Caki2 (cell line): Measurements from ENCODE around the gene CD151. TPM values are rescaled to one million over a fixed set of nuclear protein-coding genes. Genes with fewer than 3 reads are reported as not detected.

Experiments
- DNase-seq: peaks from one replicate; pipeline ENCODE4 v3.0.0-alpha.2; 2015; ENCODE audit warnings: low read depth
- in situ Hi-C: cut with HindIII; loops from 2 replicates; pipeline ENCODE4 v1.10.0; 2016; ENCODE audit warnings: low sequenced_read_pairs, low pct_unique_long_range_greater_than_20kb, mixed read lengths
- total RNA-seq: library from RNA; depleted of rRNA; stranded (reverse); fragments of >200 nt; shearing (Covaris generic); gene quantifications from 2 replicates; pipeline ENCODE4 v1.2.3, GENCODE V29; 2014; ENCODE audit warnings: low replicate concordance; rRNA removed

The CD151 gene
- total RNA-seq = 873 and 905 TPM in 2 replicates

DNA sequence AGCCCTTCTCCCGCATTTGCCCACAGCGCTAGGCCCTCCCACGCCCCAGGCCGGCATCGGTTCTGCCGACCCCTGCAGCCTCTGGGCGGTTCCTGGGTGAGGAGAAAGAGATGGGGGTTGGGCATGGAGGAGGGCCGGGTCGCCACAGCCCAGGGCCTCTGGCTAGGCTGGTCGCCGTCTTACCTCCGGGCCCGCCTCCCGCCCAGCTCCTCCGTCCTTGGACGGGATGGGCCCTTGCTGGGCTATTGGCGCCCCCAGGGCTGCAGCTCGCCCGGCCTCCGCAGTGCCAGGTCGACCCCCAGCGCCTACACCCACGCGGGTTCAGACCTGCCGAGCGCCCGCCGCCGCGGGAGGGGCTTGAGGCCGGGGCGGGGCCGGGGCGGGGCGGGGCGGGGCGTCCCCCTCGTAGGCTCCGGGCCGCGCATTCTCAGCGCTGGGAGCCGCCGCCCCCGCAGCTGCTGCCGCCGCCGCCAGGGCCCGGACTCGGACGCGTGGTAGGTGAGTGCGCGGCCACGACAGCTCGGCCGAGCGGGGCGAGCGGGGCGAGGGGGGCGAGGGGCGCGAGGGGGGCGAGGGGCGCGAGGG is at the start of gene CD151:
Gene CD151, plus strand, starts transcription at position 424 of the 585 bp plus-strand sequence. CDS start 3,118 bp downstream, outside the sequence.
- peak; percentile 71 for DNase-seq
- in situ Hi-C loops = no loop called here

DNA sequence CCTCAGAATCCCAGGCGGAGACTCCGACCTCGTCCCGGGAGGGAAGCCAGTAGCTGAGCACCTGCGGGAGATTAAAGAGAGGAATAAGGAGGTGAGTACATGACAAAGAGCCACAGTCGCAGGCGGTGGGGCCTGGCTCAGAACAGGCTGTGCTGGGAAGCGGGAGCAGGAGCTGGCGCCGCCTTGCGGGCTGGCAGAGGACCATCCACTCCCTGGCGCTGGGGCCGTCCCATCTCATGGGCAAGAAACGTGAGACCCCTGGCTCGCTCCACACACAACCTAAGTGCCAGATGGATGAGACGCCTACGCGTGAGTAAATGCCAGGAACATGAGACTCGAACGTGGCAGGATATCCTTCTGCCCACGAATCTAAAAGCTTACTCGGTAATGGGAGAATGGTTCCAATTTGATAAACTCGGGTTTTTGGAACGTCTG is 49.2 kb upstream of the CD151 start:
- DNase-seq = no peak
- in situ Hi-C loops = no loop called here

- in situ Hi-C loops = no loop called here
Observed at GRCh38 chr11:786235-787083, 46.3 kb upstream of the CD151 start.

DNA sequence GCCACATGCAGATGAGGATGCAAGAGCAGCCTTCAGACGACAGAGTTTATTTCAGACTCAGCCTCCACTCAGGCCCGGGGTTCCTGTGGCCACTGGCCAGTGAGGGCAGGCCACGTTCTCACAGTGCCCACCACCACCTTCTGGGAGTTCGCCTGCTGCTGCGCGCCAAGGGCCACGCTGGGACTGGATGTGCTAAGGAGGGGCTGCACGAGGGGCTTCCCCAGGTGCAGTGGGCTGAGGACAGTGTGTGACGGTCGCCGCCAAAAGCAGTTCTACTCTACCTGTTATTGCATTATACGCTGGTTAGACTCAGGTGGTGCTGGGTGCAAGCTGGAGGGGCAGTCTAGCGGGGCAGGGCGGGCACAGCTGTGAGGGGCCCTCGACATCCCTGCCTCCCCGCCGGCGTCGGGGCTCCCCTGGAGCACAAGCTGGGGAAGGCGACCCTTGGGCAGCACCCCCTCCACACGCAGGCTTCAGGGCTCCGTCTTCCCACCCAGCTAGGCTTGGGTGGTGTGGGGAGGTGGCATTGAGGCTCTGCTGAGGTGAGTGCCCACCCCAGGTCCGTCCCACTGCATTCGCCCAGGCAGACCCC is 45.6 kb upstream of the CD151 start:
- DNase-seq = no peak
- in situ Hi-C loops = no loop called here

More at GRCh38 chr11:786235-787083, 46.3 kb upstream of the CD151 start:
- DNase-seq = no peak

DNA sequence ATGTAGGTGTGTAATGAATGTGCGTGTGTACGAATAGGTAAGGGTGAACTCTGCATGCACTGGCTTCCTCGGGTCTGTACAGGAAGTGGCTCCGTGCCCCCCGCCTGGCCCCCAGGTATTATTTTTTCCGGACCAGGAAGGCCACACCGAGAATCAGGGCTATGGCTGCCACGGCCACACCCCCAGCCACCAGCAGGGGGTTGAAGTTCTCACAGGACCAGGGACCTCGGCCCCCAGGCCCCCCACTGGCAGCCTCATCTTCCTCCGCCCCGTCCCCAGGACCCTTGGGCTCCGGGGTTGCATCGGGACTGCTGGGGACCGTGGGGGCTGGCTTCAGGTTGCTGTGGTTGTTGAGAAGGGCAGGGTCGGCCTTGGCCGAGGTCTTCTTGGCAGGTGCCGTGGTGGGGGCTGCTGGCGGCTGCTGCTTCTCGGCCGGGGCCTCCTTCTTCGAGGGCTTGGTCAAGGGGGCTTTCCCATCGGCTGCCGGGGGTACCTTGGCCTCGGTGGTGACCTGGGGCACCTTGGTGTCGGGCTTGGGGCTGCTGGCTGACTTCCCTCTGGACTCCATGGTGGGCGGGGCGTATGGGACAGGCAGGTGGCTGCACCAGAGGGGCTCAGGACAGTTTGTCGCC is 44.6 kb upstream of the CD151 start:
- no peak for DNase-seq
- in situ Hi-C loops = no loop called here

DNA sequence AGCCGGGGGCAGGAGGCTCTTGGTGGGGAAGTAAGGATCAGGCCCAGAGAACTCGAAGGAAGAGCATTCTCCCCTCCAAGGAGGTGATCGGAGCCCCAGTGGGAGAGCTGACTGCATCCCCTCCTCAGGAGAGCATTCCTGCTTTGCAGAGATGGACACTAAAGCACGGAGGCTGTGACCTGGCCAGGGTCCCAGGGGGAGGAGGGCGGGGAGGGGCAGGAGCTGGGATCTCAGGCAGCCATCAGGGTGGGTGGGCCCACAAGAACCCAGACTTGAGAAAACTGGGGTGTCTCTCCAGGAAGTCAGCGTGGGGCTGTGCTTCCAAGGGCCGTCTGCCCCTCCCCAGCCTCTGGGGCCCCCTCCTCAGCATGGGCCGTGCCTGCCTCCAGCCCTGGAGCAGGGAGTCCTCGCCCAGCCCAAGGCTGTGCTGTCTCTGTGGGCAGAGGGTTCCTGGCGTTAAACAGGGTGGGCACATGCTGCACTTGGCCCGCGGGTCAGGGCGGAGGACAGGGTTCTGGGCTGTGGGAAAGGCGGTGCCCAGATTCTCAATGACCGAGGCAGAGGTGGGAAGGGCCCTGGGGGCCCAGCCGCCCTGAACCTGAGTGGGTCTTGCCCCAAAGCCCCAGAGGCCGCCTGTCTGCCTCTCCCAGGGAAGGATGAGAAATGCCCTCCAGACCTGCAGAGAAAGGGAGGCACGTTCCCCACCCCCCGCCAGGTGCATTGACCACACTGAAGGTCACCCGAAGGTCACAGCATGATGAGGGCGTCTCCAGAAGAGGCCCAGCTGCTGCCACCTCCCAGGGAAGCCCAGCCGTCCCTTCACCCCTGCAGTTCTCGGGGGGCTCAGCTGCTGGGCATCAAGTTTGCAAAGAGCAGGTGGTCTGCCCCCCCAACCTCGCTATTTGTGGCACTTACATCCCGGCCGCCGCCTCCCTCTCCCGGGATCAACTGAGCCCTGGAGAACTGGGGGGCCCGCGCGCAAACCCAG is 43.5 kb upstream of the CD151 start:
- DNase-seq = no peak
- in situ Hi-C loops = no loop called here

DNA sequence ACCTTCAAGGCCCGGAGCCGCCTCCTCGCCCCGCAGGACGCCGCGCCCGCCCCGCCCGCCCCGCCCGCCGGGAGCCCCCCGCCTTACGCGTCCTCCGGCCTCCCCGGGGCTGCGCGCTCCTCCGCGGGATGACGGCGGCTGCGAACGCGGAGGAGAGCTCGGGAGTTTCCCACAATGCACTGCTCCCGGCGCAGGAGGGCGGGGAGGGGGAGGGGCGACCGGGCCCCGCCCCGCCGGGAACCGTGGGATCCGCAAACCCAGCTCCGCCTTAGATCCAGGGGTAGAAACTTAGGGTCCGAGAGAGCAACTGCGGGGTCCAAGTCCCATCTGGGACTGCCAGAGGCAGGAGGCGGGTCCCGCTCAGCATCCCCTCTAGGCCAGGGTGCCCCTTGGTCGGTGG is 42.8 kb upstream of the CD151 start, which contains the start of gene CEND1:
Gene CEND1, minus strand, starts transcription at position 148 of the 400 bp plus-strand sequence. CDS start 1,514 bp downstream, outside the sequence.
- DNase-seq = no peak
- in situ Hi-C loops = no loop called here

DNA sequence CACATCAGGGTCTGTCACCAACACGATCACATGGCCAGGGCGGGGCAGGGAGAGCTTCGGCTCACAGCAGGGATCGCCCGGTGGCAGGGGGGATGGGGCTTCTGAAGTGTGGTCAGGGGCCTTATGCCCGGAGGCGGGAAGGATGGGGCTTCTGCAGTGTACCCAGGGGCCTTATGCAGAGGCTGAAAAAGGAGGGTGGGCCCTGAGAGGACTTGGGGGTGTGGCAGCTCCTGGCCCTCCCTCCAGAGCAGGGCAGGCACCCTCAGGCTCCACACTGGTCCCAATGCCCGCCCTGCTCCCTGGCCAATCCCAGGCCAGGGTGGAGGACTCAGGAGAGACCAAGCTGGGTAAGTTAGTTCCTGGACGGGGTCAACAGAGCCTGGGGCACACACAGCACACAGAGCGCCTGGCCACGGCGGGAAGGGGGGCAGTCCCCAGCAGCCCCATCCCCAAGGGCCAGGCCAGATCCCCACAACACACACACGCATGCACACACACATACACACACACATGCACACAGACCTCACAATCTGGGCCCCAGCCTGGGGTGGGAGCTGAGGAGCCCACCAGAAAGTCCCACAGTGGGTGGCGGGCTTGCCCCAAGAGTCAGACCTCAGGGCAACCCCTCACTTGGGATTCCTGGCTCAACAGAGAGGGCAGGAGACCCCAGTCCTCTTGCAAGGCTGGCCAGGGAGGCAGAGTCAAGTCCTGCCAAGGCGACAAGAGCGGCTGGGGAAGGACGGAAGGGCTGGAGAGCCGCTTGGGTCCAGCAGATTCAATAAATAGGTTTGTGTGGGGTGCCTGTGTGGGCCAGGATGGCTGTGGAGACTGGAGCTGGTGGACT is 41.8 kb upstream of the CD151 start:
- in situ Hi-C loops = no loop called here
- peak; percentile 59 for DNase-seq

GRCh38 chr11:791658-792534 is 40.9 kb upstream of the CD151 start:
- DNase-seq = no peak
- in situ Hi-C loops = no loop called here

DNA sequence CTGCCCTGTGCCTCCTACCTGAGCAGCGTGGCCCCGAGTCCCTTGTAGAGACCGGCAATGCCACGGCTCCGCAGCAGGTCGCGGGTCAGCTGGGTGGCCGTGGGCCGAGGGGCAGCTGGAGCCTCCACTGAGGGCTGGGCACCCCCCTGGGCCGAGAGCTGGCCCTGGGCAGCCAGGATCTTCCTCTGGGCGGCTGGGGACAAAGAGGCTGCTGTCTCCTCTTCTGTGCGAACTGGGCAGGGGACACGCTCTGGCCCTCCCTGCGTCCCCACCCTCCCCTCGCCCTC is 40.3 kb upstream of the CD151 start:
- no peak for DNase-seq
- in situ Hi-C loops = no loop called here

DNA sequence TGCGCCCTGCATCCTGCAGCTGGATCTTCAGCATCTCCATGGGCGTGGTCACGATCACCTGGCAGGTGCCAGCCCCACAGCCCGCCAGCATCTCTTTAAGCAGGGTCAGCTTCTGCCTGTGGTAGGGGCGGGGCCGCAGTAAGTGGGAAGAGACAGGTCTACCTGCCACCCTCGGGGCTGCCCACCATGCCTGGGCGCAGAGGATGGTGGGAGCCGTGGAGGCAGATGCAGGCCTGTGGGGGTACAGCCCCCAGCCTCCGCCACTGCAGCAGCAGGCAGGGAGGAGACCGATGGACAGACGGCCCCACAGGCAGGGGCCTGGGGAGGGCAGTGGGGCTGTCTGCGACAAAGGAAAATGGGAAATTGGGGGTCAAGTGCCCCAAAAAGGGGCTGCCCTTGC is 39.9 kb upstream of the CD151 start:
- no peak for DNase-seq
- in situ Hi-C loops = no loop called here

DNA sequence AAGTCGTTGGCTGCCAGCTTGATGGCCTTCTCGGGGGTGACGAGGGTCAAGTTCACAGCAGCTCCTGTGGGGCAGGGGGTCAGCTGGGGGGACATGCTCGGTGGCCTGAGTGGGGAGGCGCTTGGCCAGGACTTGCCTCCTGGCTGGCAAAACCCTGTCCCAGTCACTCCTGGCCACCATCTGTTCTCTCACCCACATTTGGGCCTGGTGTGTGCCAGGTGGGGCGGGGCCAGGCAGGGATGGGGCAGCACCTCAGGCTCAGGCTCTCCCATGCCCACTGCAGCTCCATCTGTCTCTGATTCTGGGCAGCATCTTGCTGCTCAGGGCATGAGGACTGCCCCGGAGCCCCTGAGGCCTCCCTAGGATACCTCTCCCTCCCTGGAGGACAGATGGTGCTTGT is 39.2 kb upstream of the CD151 start:
- DNase-seq = no peak
- in situ Hi-C loops = no loop called here

GRCh38 chr11:794013-794765 is 38.6 kb upstream of the CD151 start:
- in situ Hi-C loops = no loop called here
- DNase-seq = no peak

- in situ Hi-C loops = no loop called here
- DNase-seq = no peak
Observed at GRCh38 chr11:794766-795633, 37.8 kb upstream of the CD151 start.
